GM19025 (cell line): ENCODE measurements around the gene PPP1R1C.

Source experiments
- ATAC-seq: cut with Tn5 transposase; IDR thresholded peaks from one replicate; pipeline ENCODE4 v1.9.1; 2021; ENCODE audit warnings: mild to moderate bottlenecking, low read depth, moderate library complexity; ENCODE audit not compliant: unreplicated experiment

Gene PPP1R1C

DNA sequence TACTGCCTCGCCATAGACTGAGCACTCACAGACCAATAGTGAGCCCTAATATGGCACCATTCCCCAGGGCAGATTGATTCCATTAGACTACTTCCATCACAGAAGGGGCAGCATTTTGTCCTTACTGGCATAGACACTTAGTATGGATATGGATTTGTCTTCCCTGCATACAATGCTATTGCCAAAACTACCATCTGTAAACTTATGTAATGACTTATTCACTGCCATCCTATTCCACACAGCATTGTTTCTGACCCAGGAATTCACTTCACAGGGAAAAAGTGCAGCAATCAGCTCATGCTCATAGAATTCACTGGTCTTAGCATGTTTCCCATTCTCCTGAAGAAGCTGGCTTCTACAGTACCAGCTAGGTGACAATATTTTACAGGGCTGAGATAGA, 179.0 kb downstream of the PPP1R1C start:
- no peak for ATAC-seq

DNA sequence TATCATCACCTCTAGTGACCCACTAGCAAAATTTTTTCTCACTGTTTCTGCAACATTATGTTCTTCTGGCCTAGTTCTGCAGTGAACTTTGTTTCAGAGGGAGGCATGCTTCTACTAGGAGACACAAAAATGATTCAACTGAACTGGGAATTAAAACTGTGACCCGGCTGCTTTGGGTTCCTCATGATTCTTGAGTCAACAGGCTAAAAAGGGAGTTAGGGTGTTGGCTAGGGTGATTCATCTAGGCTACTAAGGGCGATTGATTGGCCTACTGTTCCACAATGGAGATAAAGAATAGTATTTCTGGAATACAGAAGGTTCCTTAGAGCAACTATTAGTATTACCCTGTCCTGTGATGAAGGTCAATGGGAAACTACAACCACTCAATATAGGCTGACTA, 179.5 kb downstream of the PPP1R1C start:
- ATAC-seq = no peak

DNA sequence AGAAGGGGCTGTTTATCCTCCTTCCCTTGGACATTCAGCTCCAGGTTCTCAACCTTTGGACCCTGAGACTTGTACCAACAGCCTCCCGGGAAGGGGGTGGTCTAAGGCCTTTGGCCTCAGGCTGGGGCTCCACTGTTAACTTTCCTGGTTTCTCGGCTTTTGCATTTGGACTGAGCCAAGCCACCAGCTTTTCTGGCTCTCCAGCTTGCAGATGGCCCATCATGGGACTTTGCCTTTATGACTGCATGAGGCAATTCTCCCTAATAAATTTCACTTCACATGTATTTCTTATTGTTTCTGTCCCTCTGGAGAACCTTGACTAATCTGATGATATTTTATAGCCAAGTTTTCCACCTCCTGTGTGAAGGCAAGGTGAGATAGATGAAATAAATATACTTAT, 180.8 kb downstream of the PPP1R1C start:
- ATAC-seq = no peak

DNA sequence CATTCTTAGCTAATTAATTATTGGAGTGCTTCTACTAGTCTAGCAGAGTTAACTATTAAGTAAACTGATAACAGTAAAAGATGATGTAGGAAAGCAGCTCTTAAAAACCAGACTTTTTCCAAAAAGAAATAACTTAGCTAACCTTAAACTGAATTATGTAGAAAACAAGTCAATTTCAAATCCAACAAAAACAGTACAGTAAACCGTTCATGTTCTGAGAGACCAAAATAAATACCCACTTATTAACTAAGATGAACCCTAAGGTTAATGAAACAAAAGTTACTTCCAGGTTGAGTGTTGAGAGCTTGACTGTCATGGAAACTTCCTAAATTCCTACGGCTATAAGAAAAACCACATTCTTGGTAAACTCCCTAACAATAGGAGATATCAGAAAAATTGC, 181.2 kb downstream of the PPP1R1C start:
- no peak for ATAC-seq
